Psoas muscle (tissue), 8 donors: ENCODE measurements around the gene NFATC1. TPM values are rescaled to one million over a fixed set of nuclear protein-coding genes. Genes with fewer than 3 reads are reported as not detected.

Experiments
- ATAC-seq, 4 donors: fragments of 200-7000 bp; cut with Tn5 transposase; one replicate each; pipeline ENCODE4 v1.9.1; 2020; ENCODE audit warnings: moderate library complexity in 3 of 4, mild to moderate bottlenecking in 2 of 4
- DNase-seq, 2 donors: peaks; one replicate each; pipeline ENCODE4 v3.0.0-alpha.2; 2020
- H3K27ac ChIP-seq: fragments of 200-600 bp; one replicate; pipeline ENCODE4 v1.8.0; 2022
- H3K27me3 ChIP-seq, 3 donors: fragments of 200-600 bp in 1 of 3; one replicate each; pipeline versions ENCODE4 v1.6.1 to v1.8.0; 2013 to 2022; ENCODE audit warnings: low read length in 2 of 3, mild to moderate bottlenecking in 2 of 3, moderate library complexity in 1 of 3; ENCODE audit not compliant: insufficient read depth in 3 of 3
- H3K36me3 ChIP-seq, 2 donors: fragments of 200-600 bp in 1 of 2; one replicate each; pipeline versions ENCODE4 v1.6.1 to v1.8.0; 2013 to 2022; ENCODE audit warnings: low read depth in 1 of 2, mild to moderate bottlenecking in 1 of 2, moderate library complexity in 1 of 2; ENCODE audit not compliant: insufficient read depth in 1 of 2
- H3K4me1 ChIP-seq: fragments of 200-600 bp; one replicate; pipeline ENCODE4 v1.8.0; 2022
- H3K4me3 ChIP-seq: fragments of 200-600 bp; one replicate; pipeline ENCODE4 v1.8.0; 2022; ENCODE audit warnings: mild to moderate bottlenecking
- H3K9me3 ChIP-seq: fragments of 200-600 bp; one replicate; pipeline ENCODE4 v1.8.0; 2022
- CTCF ChIP-seq: fragments of 200-600 bp; IDR thresholded peaks from one replicate; pipeline ENCODE4 v1.8.0; 2022; ENCODE audit warnings: antibody characterized with exemption
- WGBS, 3 donors: extraction: QIAGEN DNeasy Blood & Tissue Kit; methylation state at CpG; one replicate each; pipeline versions ENCODE4 v1.1.6 to v1.1.7; 2013; 5-methylcytosine and 5-hydroxymethylcytosine counted together
- intact Hi-C, 2 donors: fragments of 100-400 bp; cut with DNase I; formaldehyde crosslinking; loops; one replicate each; pipeline versions ENCODE4 v1.11.0 to v1.14.2; 2022
- polyA plus RNA-seq, 3 donors: library from polyadenylated mRNA; stranded (reverse); fragments of 200-250 nt; gene quantifications; one replicate each; pipeline ENCODE4 v1.2.3, GENCODE V29; 2013
- total RNA-seq, 4 donors: library from RNA; stranded (reverse); fragmentation: NEBNext Ultra II Directional in 2 of 4; extraction: Animal tissue kit (Norgen Biotek cat#: 25700) in 2 of 4; gene quantifications; one replicate each; pipeline versions ENCODE4 v1.2.1 to v1.2.4, GENCODE V29; 2021 to 2023
- donor health status: healthy with polysubstance abuse.
- donor health status: DM: no; HTN: no; CAD: no; lungs with moderate emphysema.
- donor health status: Bipolar disorder and iron deficiency.
- donor health status: healthy.
- donor health status: DM: yes; HTN: yes; CAD: no.
- donor health status: DM: no; HTN: no; CAD: no.
- donor health status: DM: no; HTN: no; CAD: no.
- donor health status: DM: yes; HTN: yes; CAD: no.

The NFATC1 gene
- total and polyA plus RNA-seq, 7 donors = 3.0 to 28.7 (median 21.0) TPM

DNA sequence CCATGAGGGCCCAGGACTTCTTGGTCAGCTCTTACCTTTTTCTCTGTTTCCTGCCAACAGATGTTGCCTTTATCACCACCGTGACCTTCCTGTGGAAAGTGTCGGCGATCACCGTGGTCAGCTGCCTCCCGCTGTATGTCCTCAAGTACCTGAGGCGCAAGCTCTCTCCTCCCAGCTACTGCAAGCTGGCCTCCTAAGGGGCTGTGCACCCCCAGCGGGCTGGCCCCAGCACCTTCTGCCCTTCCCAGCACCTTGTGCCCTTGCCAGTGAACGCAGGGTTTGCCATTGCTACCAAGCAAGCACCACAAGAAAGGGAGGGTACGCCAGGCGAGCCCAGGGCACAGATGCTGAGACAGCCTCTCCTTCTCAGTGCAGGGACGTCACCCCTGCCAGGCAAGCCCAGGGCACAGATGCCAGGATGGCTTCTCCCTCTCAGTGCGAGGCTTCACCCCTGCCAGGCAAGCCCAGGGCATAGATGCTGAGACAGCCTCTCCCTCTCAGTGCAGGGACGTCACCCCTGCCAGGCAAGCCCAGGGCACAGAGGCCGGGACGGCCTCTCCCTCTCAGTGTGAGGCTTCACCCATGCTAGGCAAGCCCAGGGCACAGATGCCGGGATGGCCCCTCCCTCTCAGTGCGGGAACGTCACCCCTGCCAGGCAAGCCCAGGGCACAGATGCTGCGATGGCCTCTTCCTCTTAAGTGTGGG is 18.4 kb upstream of the NFATC1 start:
- DNase-seq = no peak
- peaks cover 3% of the 10 kb centered on the region for H3K4me1 ChIP-seq
- intact Hi-C loops = no loop called here

DNA sequence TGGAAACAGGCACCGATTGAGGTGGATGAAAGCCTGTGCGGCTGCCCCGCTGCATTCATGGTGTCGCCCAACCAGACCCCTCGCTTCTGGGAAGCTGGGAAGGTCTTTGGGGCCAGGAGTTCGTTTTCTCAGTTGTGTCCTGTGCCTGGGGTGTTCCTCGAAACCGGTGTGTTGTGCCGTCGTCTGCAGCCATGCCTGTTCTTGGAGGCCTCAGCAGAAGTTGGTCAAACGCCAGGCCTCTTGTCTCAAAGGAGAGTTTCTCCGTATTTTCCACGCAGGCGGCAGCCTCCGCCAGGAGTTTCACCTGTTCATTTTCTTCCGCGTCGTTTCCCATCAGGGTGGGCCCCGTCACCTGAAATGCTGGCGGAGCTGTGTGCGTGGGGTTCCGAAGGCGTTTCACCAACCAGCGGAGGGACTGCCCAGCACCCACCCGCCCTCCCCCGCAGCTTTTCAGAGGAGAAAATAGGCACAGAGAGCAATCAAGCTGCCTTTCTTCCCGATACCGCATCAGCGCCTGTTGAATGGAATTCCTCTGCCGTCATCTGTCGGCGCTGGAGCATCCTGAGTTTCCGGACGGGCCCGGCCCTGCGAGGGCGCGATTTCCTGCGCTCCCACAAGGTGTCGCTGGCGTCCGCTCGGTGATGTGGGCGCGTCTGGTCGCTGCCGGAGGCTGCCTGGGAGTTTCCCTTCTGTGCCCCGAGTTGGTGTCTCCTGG is 17.0 kb upstream of the NFATC1 start:
- Histone ChIP-seq H3K4me3 (no peak overlapping the region), H3K27ac (no peak overlapping the region), H3K36me3 (peaks cover 0 to 24% of the 10 kb centered on the region in 2 donors), H3K27me3 (no peaks in the 10 kb centered on the region), H3K9me3 (no peaks in the 10 kb centered on the region), H3K4me1 (peaks cover 3% of the 10 kb centered on the region)
- intact Hi-C loops = loop anchor here in 1 of 2 donors (1.0 kb wide), 1 partner anchor 266 kb away; no protein-coding TSS in a partner anchor
- 38 to 45% (median 41%) methylated on average over 48 of the region's 48 CpGs for WGBS, 3 donors
- ATAC-seq (peak; percentile 85 to 88 (median 86)), DNase-seq (peak; percentile 77 to 89)
- TF ChIP-seq CTCF = peak; percentile 97

More for the DNA sequence above, 18.4 kb upstream of the NFATC1 start:
- Histone ChIP-seq H3K9me3 (no peaks in the 10 kb centered on the region), H3K36me3 (peaks cover 0 to 25% of the 10 kb centered on the region in 2 donors), H3K27me3 (no peaks in the 10 kb centered on the region), H3K4me3 (no peak overlapping the region), H3K27ac (no peak overlapping the region)
- ATAC-seq = no peak
- WGBS, 3 donors = 88 to 91% (median 89%) methylated on average over 19 of the region's 19 CpGs
- TF ChIP-seq CTCF = no peak

GRCh38 chr18:79379251-79379905 is 16.4 kb upstream of the NFATC1 start:
- H3K4me3 ChIP-seq = no peak overlapping the region
- ATAC-seq (no peak), DNase-seq (no peak)
- H3K9me3 ChIP-seq = no peaks in the 10 kb centered on the region
- intact Hi-C loops = loop anchor here in 1 of 2 donors (1.0 kb wide), 1 partner anchor 265 kb away; no protein-coding TSS in a partner anchor
- H3K27ac ChIP-seq = no peak overlapping the region
- H3K27me3 ChIP-seq = peaks cover 0 to 2% (median 0%) of the 10 kb centered on the region in 3 donors
- peaks cover 0 to 21% of the 10 kb centered on the region in 2 donors for H3K36me3 ChIP-seq
- peaks cover 4% of the 10 kb centered on the region for H3K4me1 ChIP-seq
- 63 to 71% (median 66%) methylated on average over 22 of the region's 22 CpGs for WGBS, 3 donors
- TF ChIP-seq CTCF = no peak

GRCh38 chr18:79379931-79380815 is 15.6 kb upstream of the NFATC1 start:
- TF ChIP-seq CTCF = no peak
- Histone ChIP-seq H3K4me1 (peaks cover 9% of the 10 kb centered on the region), H3K9me3 (no peaks in the 10 kb centered on the region), H3K4me3 (no peak overlapping the region), H3K27ac (no peak overlapping the region), H3K36me3 (peaks cover 0 to 16% of the 10 kb centered on the region in 2 donors), H3K27me3 (peaks cover 0 to 3% (median 0%) of the 10 kb centered on the region in 3 donors)
- no peak for DNase-seq
- 91 to 94% (median 92%) methylated on average over 40 of the region's 40 CpGs for WGBS, 3 donors
- intact Hi-C loops = loop anchor here (1.0 to 10.0 kb wide), 4 partner anchors 149 to 565 kb away; no protein-coding TSS in a partner anchor
- peak in 1 of 4 donors; percentile 2 for ATAC-seq
